ENCODE measurements around the gene ATG2A. TPM values are rescaled to one million over a fixed set of nuclear protein-coding genes. Genes with fewer than 3 reads are reported as not detected.

The ATG2A gene
- total RNA-seq: 10 to 100 TPM; 21.9 to 23.5 TPM
- 10 to 100 TPM; 14.2 to 21.1 (median 17.5) TPM for polyA plus RNA-seq (ENCODE audit: insufficient read length in 6 of 6)
- long read RNA-seq, donor 1: 0 reads
- long read RNA-seq, donor 2, partial matches to known transcripts: 11 of 11 reads
- long read RNA-seq, donor 2, other reads (novel, unspliced or antisense): 0 of 11 reads
- long read RNA-seq, donor 3: 0 reads
- long read RNA-seq, donor 4, partial matches to known transcripts: 2 of 2 reads
- long read RNA-seq, donor 4, other reads (novel, unspliced or antisense): 0 of 2 reads
- long read RNA-seq, donor 5: 0 reads
- long read RNA-seq, donor 6: 0 reads
- long read RNA-seq, donor 7: 0 reads
- long read RNA-seq, donor 8: 0 reads
- long read RNA-seq, donor 9: 0 reads
- long read RNA-seq, donor 10, partial matches to known transcripts: 2 of 3 reads
- long read RNA-seq, donor 10, other reads (novel, unspliced or antisense): 1 of 3 reads
- long read RNA-seq, donor 11: 0 reads
- long read RNA-seq, donor 12: 0 reads

DNA sequence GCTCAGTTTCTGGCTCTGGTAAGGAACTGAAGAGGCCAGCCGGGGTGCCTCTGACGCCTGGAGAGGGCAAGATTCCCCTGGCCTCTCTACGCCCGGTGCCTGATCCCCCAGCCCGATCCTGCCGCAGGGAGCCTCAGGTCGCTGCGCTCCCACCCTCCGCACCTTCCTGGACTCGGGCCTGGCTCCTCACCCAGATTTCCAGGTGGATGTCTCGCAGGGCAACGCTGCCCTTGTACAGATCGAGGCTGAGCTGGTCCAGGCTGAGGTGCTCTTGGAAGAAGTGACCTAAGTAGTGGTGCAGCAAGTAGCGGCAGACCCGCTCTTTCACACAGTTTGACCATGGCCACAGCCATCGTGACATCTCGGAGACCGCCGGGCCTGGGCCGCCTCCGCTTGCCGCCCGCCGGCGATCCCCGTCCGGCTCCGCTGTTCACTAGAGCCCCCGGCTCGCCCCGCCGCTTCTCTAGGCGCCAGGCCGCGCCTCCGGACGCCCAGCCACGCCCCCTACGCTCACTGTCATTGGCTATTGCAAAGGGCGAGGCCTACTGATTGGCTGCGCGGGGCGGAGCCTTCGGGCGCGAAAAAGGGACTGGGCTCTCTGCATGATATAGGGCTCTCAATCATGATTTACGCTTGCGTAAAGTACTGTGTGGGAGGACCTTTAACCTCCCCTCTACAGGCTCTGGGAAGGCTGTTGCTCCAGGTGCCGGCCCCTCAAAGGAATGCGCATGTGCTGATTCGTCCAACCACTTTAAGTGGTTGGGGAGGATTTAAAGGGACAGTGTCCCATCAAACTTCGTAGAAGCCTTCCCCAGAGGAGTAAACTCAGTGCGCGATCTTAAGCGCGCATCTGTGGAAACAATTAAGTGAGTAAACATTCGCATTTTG, at the start of gene ATG2A:
Gene ATG2A, minus strand, starts transcription at position 435 of the 888 bp plus-strand sequence. Its CDS starts 74 bp downstream, at position 361.
- no peaks in the 10 kb centered on the region for H3K9me3 ChIP-seq
- ATAC-seq (peak; percentile 98), DNase-seq (peak; percentile 98 to 100 (median 99))
- peak within 1 kb of the TSS; percentile 79 to 89 for H3K4me3 ChIP-seq
- no peaks in the 10 kb centered on the region for H3K27me3 ChIP-seq
- H3K27ac ChIP-seq: peak within 1 kb of the TSS; percentile 82
- TF ChIP-seq, protein P1, sequence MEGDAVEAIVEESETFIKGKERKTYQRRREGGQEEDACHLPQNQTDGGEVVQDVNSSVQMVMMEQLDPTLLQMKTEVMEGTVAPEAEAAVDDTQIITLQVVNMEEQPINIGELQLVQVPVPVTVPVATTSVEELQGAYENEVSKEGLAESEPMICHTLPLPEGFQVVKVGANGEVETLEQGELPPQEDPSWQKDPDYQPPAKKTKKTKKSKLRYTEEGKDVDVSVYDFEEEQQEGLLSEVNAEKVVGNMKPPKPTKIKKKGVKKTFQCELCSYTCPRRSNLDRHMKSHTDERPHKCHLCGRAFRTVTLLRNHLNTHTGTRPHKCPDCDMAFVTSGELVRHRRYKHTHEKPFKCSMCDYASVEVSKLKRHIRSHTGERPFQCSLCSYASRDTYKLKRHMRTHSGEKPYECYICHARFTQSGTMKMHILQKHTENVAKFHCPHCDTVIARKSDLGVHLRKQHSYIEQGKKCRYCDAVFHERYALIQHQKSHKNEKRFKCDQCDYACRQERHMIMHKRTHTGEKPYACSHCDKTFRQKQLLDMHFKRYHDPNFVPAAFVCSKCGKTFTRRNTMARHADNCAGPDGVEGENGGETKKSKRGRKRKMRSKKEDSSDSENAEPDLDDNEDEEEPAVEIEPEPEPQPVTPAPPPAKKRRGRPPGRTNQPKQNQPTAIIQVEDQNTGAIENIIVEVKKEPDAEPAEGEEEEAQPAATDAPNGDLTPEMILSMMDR (IDR thresholded peaks at IDR 0.05): no peak
- peaks cover 15 to 30% of the 10 kb centered on the region in 2 donors for H3K4me1 ChIP-seq
- peaks cover 0 to 23% of the 10 kb centered on the region in 2 donors for H3K36me3 ChIP-seq
- intact Hi-C loops (cut with DNase I): no loop called here

DNA sequence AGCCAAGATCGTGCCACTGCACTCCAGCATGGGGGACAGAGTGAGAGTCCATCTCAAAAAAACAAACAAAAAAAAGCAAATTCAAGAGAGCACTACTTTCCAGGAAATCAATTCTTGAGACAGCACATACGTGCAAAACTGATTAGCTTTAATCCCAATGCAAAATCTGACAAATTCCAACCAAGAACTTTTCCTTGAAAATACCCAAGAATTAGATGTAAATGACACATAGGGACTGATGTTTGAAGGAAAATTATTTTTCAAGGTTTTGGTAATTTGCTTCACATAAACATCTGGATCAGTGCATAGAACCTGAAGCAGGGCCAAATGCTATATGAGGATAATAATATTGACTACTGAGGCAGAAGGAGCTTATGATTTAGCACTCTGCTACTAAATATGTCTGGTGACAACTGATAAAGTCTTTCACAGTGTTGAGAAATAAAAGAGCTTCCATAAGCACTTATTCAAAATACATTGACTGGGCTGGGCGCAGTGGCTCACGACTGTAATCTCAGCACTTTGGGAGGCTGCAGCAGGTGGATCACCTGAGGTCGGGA, 46.1 kb upstream of the ATG2A start:
- Histone ChIP-seq H3K27me3 (no peaks in the 10 kb centered on the region), H3K4me3 (no peak overlapping the region)
- ATAC-seq: no peak

DNA sequence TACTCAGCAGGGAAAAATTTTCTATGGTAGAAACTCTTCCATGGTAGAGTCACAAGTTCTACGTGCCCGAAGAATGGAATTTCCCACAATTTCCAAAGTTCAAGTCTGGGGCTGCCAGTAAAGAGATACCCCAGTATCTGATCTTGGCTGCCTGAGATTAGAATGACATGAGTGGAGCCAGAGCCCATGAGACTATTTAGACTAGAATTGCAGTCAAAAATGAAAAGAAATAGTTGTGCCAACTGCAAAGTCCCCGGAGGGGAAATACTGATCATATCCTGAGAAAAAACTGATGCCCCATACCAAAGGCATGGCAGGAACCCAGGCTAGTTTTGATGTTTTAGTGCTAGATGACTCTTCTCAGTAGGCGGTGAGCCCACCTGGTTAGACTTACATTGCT, 43.7 kb upstream of the ATG2A start:
- intact Hi-C loops (cut with DNase I): no loop called here
- TF ChIP-seq, protein P1 (IDR thresholded peaks at IDR 0.05): no peak
- no peak for DNase-seq
- Histone ChIP-seq H3K36me3 (no peaks in the 10 kb centered on the region), H3K27ac (no peak overlapping the region), H3K4me1 (no peaks in the 10 kb centered on the region), H3K4me3 (no peak overlapping the region), H3K27me3 (no peaks in the 10 kb centered on the region), H3K9me3 (no peaks in the 10 kb centered on the region)
- ATAC-seq: no peak

More for the DNA sequence above, 46.1 kb upstream of the ATG2A start:
- Histone ChIP-seq H3K9me3 (no peaks in the 10 kb centered on the region), H3K27ac (no peak overlapping the region), H3K36me3 (no peaks in the 10 kb centered on the region), H3K4me1 (no peaks in the 10 kb centered on the region)
- TF ChIP-seq, protein P1 (IDR thresholded peaks at IDR 0.05): no peak
- DNase-seq: no peak
- intact Hi-C loops (cut with DNase I): no loop called here

DNA sequence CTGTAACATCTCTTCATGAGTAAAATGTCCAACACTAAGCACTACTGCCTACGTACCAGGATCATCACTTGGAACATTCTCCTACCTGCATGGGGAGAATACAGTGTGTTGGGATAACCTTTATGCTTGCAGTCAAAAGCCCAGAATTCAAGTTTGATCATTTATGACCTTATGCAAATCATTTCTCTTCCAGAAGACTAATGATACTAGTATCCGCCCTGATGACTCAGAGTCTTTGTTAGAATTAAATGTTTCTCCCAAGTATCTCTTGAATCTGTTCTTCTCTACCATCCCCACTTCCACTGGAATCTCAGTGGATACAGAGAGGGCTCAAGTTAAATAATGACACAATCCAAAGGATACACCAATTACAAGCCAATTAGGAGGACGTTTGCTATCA, 42.5 kb upstream of the ATG2A start:
- DNase-seq (no peak), ATAC-seq (no peak)
- Histone ChIP-seq H3K4me3 (no peak overlapping the region), H3K9me3 (no peaks in the 10 kb centered on the region), H3K27me3 (no peaks in the 10 kb centered on the region), H3K27ac (no peak overlapping the region), H3K4me1 (no peaks in the 10 kb centered on the region), H3K36me3 (no peaks in the 10 kb centered on the region)
- intact Hi-C loops (cut with DNase I): no loop called here
- TF ChIP-seq, protein P1 (IDR thresholded peaks at IDR 0.05): no peak

Measured in left lung (tissue), 14 donors.